HepG2 (cell line): ENCODE results near the gene NARF. TPM values are rescaled to one million over a fixed set of nuclear protein-coding genes. Genes with fewer than 3 reads are reported as not detected.
A peak's percentile ranks its signal among the peaks of the same experiment; 100 is the strongest.

ENCODE experiments used
- ATAC-seq: fragments of 200-7000 bp; cut with Tn5 transposase; 3 replicates; pipeline ENCODE4 v1.9.1; 2020; ENCODE audit warnings: mild to moderate bottlenecking, moderate library complexity
- BruUV-seq: library from RNA; stranded (reverse); fragments of 400-500 nt; replicated peaks from 2 replicates; lab custom pipeline; 2021; lab: Mats Ljungman, UMichigan
- CTCF ChIA-PET: fragments of 300-600 bp; formaldehyde crosslinking; extraction: SDS; loops from one replicate; lab custom pipeline; 2021; ENCODE audit warnings: low total read pairs, inconsistent platforms, low intra/inter-chr PET ratio; lab: Yijun Ruan, JAX
- POLR2A ChIA-PET: fragments of 350-600 bp; sonication (Branson Sonifier 250); formaldehyde crosslinking; loops from one replicate; lab custom pipeline; 2020; ENCODE audit warnings: antibody characterized with exemption, inconsistent platforms; lab: Yijun Ruan, JAX
- DNase-seq: peaks from one replicate; pipeline ENCODE4 v3.0.0-alpha.2; 2015; ENCODE audit warnings: low spot score
- FAIRE-seq: peaks from 3 replicates; lab custom pipeline; 2011; peaks lifted over from hg19 to GRCh38; lab: Jason Lieb, UNC
- H2AFZ ChIP-seq: one replicate; pipeline ENCODE4 v1.6.1; 2011; ENCODE audit warnings: low read length, inconsistent platforms
- H3K27ac ChIP-seq: fragments of 300-600 bp; 3 replicates; pipeline ENCODE4 v1.8.0; 2011; ENCODE audit warnings: mixed run types, mild to moderate bottlenecking, mixed read lengths, low read length, inconsistent platforms; ENCODE audit not compliant: insufficient read depth; ENCODE audit errors: extremely low read length
- H3K27me3 ChIP-seq, 2 experiments: fragments of 200-600 bp in 1 of 2; 2 replicates in 1 of 2; 3 replicates in 1 of 2; pipeline versions ENCODE4 v1.6.0 to v1.8.0; 2011; ENCODE audit warnings: low read length in 2 of 2, mild to moderate bottlenecking in 2 of 2, moderate library complexity in 2 of 2, inconsistent platforms in 1 of 2; ENCODE audit not compliant: insufficient read depth in 2 of 2, control insufficient read depth in 1 of 2
- H3K36me3 ChIP-seq, 2 experiments: fragments of 200-600 bp in 1 of 2; replicated peaks in 1 of 2; 2 replicates in 1 of 2; 3 replicates in 1 of 2; pipeline versions ENCODE4 v1.5.1 to v1.8.0; 2011; ENCODE audit warnings: low read length in 2 of 2, inconsistent platforms in 1 of 2; ENCODE audit not compliant: insufficient read depth in 2 of 2, control insufficient read depth in 1 of 2
- H3K4me1 ChIP-seq: 2 replicates; pipeline ENCODE4 v1.5.1; 2012; ENCODE audit warnings: low read length, inconsistent platforms; ENCODE audit not compliant: insufficient read depth
- H3K4me2 ChIP-seq: 2 replicates; pipeline ENCODE4 v1.6.0; 2011; ENCODE audit warnings: low read depth, low read length, inconsistent platforms
- H3K4me3 ChIP-seq, 3 experiments: fragments of 200-600 bp in 1 of 3; sonication (generic), shearing (Covaris generic) in 1 of 3; replicated peaks in 1 of 3; 2 replicates each; pipeline ENCODE4 v1.5.1; 2011 to 2016; ENCODE audit warnings: low read length in 3 of 3, inconsistent platforms in 2 of 3, low read depth in 2 of 3, mild to moderate bottlenecking in 2 of 3, control low read depth in 1 of 3, mixed read lengths in 1 of 3; ENCODE audit not compliant: insufficient read depth in 1 of 3
- H3K79me2 ChIP-seq: one replicate; pipeline ENCODE4 v1.6.1; 2011; ENCODE audit warnings: low read length, inconsistent platforms; ENCODE audit not compliant: insufficient read depth
- H3K9ac ChIP-seq: 2 replicates; pipeline ENCODE4 v1.6.0; 2011; ENCODE audit warnings: mild to moderate bottlenecking, low read depth, low read length, inconsistent platforms; ENCODE audit not compliant: insufficient read depth
- H3K9me3 ChIP-seq: 2 replicates; pipeline ENCODE4 v1.5.1; 2012; ENCODE audit warnings: mild to moderate bottlenecking, low read length
- H4K20me1 ChIP-seq: 2 replicates; pipeline ENCODE4 v1.6.0; 2011; ENCODE audit warnings: inconsistent platforms, mild to moderate bottlenecking, low read length, moderate library complexity; ENCODE audit not compliant: insufficient read depth
- CREM ChIP-seq, 2 experiments: sonication (generic) in 1 of 2; formaldehyde crosslinking in 1 of 2; IDR thresholded peaks; 2 replicates each; pipeline versions ENCODE4 v1.4.0 to v1.6.1; 2016 to 2020; ENCODE audit warnings: antibody characterized with exemption in 1 of 2, mild to moderate bottlenecking in 1 of 2, missing genetic modification reagents in 1 of 2
- HMGA1 ChIP-seq: sonication (generic); formaldehyde crosslinking; conservative IDR thresholded peaks from 2 replicates; pipeline ENCODE4 v1.4.0; 2020; ENCODE audit warnings: missing genetic modification reagents
- KDM5B ChIP-seq: sonication (generic); formaldehyde crosslinking; IDR thresholded peaks from 2 replicates; pipeline ENCODE4 v1.4.0; 2020; ENCODE audit warnings: missing genetic modification reagents, mild to moderate bottlenecking, borderline replicate concordance
- PHF5A ChIP-seq: IDR thresholded peaks from one replicate; pipeline ENCODE4 v1.6.1; 2018; ENCODE audit warnings: low read depth, missing genetic modification reagents; ENCODE audit not compliant: unreplicated experiment
- PRDM15 ChIP-seq: sonication (generic); formaldehyde crosslinking; IDR thresholded peaks from 2 replicates; pipeline ENCODE4 v1.4.0; 2020; ENCODE audit warnings: missing genetic modification reagents
- RARG ChIP-seq: sonication (generic); formaldehyde crosslinking; IDR thresholded peaks from 2 replicates; pipeline ENCODE4 v1.4.0; 2020; ENCODE audit warnings: low read depth, mild to moderate bottlenecking, missing genetic modification reagents
- SAP130 ChIP-seq: IDR thresholded peaks from 2 replicates; pipeline ENCODE4 v1.6.1; 2016; ENCODE audit warnings: low read depth
- SATB2 ChIP-seq: sonication (generic); formaldehyde crosslinking; IDR thresholded peaks from 2 replicates; pipeline ENCODE4 v1.5.0; 2020; ENCODE audit warnings: missing genetic modification reagents
- SOX6 ChIP-seq, 2 experiments: fragments of 450-650 bp in 1 of 2; sonication (generic) in 1 of 2; formaldehyde crosslinking in 1 of 2; IDR thresholded peaks; 2 replicates each; pipeline versions ENCODE4 v1.4.0 to v1.6.1; 2017 to 2020; ENCODE audit warnings: antibody characterized with exemption in 1 of 2, mild to moderate bottlenecking in 1 of 2, missing genetic modification reagents in 1 of 2
- SRSF9 ChIP-seq: fragments of 200-400 bp; formaldehyde crosslinking; IDR thresholded peaks from 2 replicates; pipeline ENCODE4 v1.6.1; 2018; ENCODE audit warnings: borderline replicate concordance, mild to moderate bottlenecking, low read depth, low read length; ENCODE audit not compliant: insufficient read depth, poor library complexity, severe bottlenecking
- STAT5B ChIP-seq: sonication (generic); formaldehyde crosslinking; IDR thresholded peaks from 2 replicates; pipeline ENCODE4 v1.4.0; 2020; ENCODE audit warnings: missing genetic modification reagents
- ZMYM4 ChIP-seq: sonication (generic); formaldehyde crosslinking; IDR thresholded peaks from 2 replicates; pipeline ENCODE4 v1.8.1; 2023; ENCODE audit warnings: mild to moderate bottlenecking, missing genetic modification reagents
- ZNF225 ChIP-seq: sonication (generic); formaldehyde crosslinking; IDR thresholded peaks from 2 replicates; pipeline ENCODE4 v1.4.0; 2020; ENCODE audit warnings: mild to moderate bottlenecking, missing genetic modification reagents
- ZNF274 ChIP-seq: sonication (generic); formaldehyde crosslinking; IDR thresholded peaks from 2 replicates; pipeline ENCODE4 v1.5.1; 2020; ENCODE audit warnings: mild to moderate bottlenecking, missing genetic modification reagents
- ZNF335 ChIP-seq: sonication (generic); formaldehyde crosslinking; IDR thresholded peaks from 2 replicates; pipeline ENCODE4 v1.4.0; 2020; ENCODE audit warnings: missing genetic modification reagents
- ZNF354B ChIP-seq: sonication (generic); formaldehyde crosslinking; IDR thresholded peaks from 2 replicates; pipeline ENCODE4 v1.8.0; 2022; ENCODE audit warnings: mild to moderate bottlenecking, missing genetic modification reagents
- ZNF530 ChIP-seq: sonication (generic); formaldehyde crosslinking; IDR thresholded peaks from 2 replicates; pipeline ENCODE4 v1.5.0; 2020; ENCODE audit warnings: low read depth, mild to moderate bottlenecking, missing genetic modification reagents
- ZNF546 ChIP-seq: sonication (generic); formaldehyde crosslinking; conservative IDR thresholded peaks from 2 replicates; pipeline ENCODE4 v1.8.1; 2023; ENCODE audit warnings: mild to moderate bottlenecking, missing genetic modification reagents
- ZNF589 ChIP-seq: sonication (generic); formaldehyde crosslinking; conservative IDR thresholded peaks from 2 replicates; pipeline ENCODE4 v1.8.0; 2022; ENCODE audit warnings: mild to moderate bottlenecking, moderate library complexity, missing genetic modification reagents
- ZNF790 ChIP-seq: sonication (generic); formaldehyde crosslinking; IDR thresholded peaks from 2 replicates; pipeline ENCODE4 v1.8.0; 2022; ENCODE audit warnings: missing genetic modification reagents, mild to moderate bottlenecking, borderline replicate concordance
- WGBS: methylation state at CpG from one replicate; pipeline ENCODE4 v1.1.6; 2017; ENCODE audit warnings: low lambda C conversion rate; 5-methylcytosine and 5-hydroxymethylcytosine counted together
- in situ Hi-C: cut with HindIII; loops from 2 replicates; pipeline ENCODE4 v1.10.0; 2017; ENCODE audit warnings: low pct_unique_long_range_greater_than_20kb; ENCODE audit not compliant: extremely low pct_ligation_motif_present
- intact Hi-C: fragments of 100-400 bp; cut with micrococcal nuclease; formaldehyde crosslinking; loops from one replicate; pipeline ENCODE4 v1.10.0; 2022; ENCODE audit not compliant: unreplicated experiment
- polyA plus RNA-seq, 8 experiments: library from polyadenylated mRNA; depleted of rRNA in 3 of 8; stranded (reverse) in 7 of 8; unstranded in 1 of 8; fragments of >200 nt; fragmentation: Illumina TruSeq in 4 of 8; extraction: Trizol in 4 of 8; gene quantifications; 2 replicates each; pipeline versions ENCODE4 v1.2.1 to v1.2.3, GENCODE V29; 2011 to 2016; ENCODE audit warnings: low read depth in 4 of 8, missing spikeins in 1 of 8, mixed read lengths in 1 of 8; ENCODE audit not compliant: insufficient read depth in 1 of 8
- total RNA-seq, 5 experiments: library from RNA; depleted of rRNA; stranded (reverse); fragments of >200 nt; fragmentation: Illumina TruSeq; extraction: Trizol; gene quantifications; 2 replicates each; pipeline ENCODE4 v1.2.3, GENCODE V29; 2016; ENCODE audit warnings: low read depth in 1 of 5

NARF gene
- total and polyA plus RNA-seq, 2 of the 13 experiments (the other 11 are each of a cell fraction or from before 2014, with no cell fraction given): 61.1 to 144 TPM

GRCh38 chr17:82494236-82495055 is 35.9 kb downstream of the NARF start:
- Histone ChIP-seq H3K27ac (peak overlapping the region; percentile 11), H3K9ac (peak overlapping the region; percentile 42), H3K9me3 (no peaks in the 10 kb centered on the region), H3K4me1 (peaks cover 55% of the 10 kb centered on the region), H3K4me3 (peak overlapping the region; percentile 57 to 69 (median 60); a peak in 5 of 6 replicates), H3K36me3 (no peaks in the 10 kb centered on the region), H3K27me3 (no peaks in the 10 kb centered on the region; a peak in 1 of 5 replicates), H3K79me2 (no peaks in the 10 kb centered on the region), H4K20me1 (no peaks in the 10 kb centered on the region), H2AFZ (peak overlapping the region; percentile 11), H3K4me2 (peak overlapping the region; percentile 85)
- FAIRE-seq (peak; percentile 99), DNase-seq (peak; percentile 97), ATAC-seq (peak; percentile 89)
- ChIA-PET CTCF (interaction anchor here (0.8 to 2.2 kb wide), 2 partner anchors 57 to 143 kb away, joined by 5 to 15 read pairs; no protein-coding TSS in a partner anchor), POLR2A (interaction anchor here (0.6 to 3.1 kb wide), 17 partner anchors 8 to 158 kb away, joined by 3 to 18 read pairs (median 5); partner anchors contain the start of genes FOXK2 and NARF)
- TSS peak; percentile 100 for BruUV-seq
- intact Hi-C loops (loop anchor here (1.0 to 2.0 kb wide), 3 partner anchors 23 to 58 kb away; partner anchors contain the start of gene NARF), in situ Hi-C loops (no loop called here)
- under 1% methylated on average over 14 of the region's 17 CpGs for WGBS
- TF ChIP-seq ZNF530 (CRISPR knock-in tag) (no peak), ZNF589 (CRISPR knock-in tag) (peak; percentile 90), HMGA1 (CRISPR knock-in tag) (no peak), PRDM15 (peak; percentile 25; the same call in 1 of the 2 replicates), CREM (IDR thresholded peaks at IDR 0.05) (peak; percentile 59; the same call in 1 of the 2 replicates), CREM (CRISPR knock-in tag; IDR thresholded peaks at IDR 0.05) (no peak), ZNF546 (CRISPR knock-in tag) (0 out of 2 replicates have a peak, but pooled peaks have one; percentile 78), PHF5A (CRISPR knock-in tag) (peak; percentile 89), RARG (CRISPR knock-in tag) (0 out of 2 replicates have a peak, but pooled peaks have one; percentile 37), ZMYM4 (peak; percentile 89), SOX6 (IDR thresholded peaks at IDR 0.05) (no peak), SOX6 (CRISPR knock-in tag; IDR thresholded peaks at IDR 0.05) (peak; percentile 79), ZNF335 (peak; percentile 75; the same call in 1 of the 2 replicates), SRSF9 (no peak), ZNF354B (CRISPR knock-in tag) (no peak), SAP130 (CRISPR knock-in tag) (peak; percentile 77), ZNF790 (no peak), ZNF225 (CRISPR knock-in tag) (peak; percentile 68; the same call in 1 of the 2 replicates), STAT5B (CRISPR knock-in tag) (peak; percentile 75; the same call in 1 of the 2 replicates), ZNF274 (CRISPR knock-in tag) (peak; percentile 62; the same call in 1 of the 2 replicates), SATB2 (CRISPR knock-in tag) (no peak), KDM5B (peak; percentile 62)
